ENCODE measurements around the gene PIP5K1A. TPM values are rescaled to one million over a fixed set of nuclear protein-coding genes. Genes with fewer than 3 reads are reported as not detected.
A peak's percentile ranks its signal among the peaks of the same experiment; 100 is the strongest.

PIP5K1A gene
- total RNA-seq, 1 donor from 2014 or later, result 59.7 TPM

- no peaks in the 10 kb centered on the region for H3K36me3 ChIP-seq (ENCODE audit: control insufficient read depth, insufficient read depth, low read length)
- no peaks in the 10 kb centered on the region for H3K27me3 ChIP-seq (ENCODE audit: control insufficient read depth, insufficient read depth, low read length)
- no peak overlapping the region for H3K4me3 ChIP-seq (ENCODE audit: low read depth, low read length)
- TF ChIP-seq CTCF (IDR thresholded peaks at IDR 0.05; ENCODE audit: insufficient read depth, low read length, poor library complexity, severe bottlenecking), result peak; percentile 88
- DNase-seq (ENCODE audit: low read depth), result peak; percentile 54
Observed at GRCh38 chr1:151251656-151252470, 53.5 kb downstream of the PIP5K1A start.

GRCh38 chr1:151254217-151255213 is 56.2 kb downstream of the PIP5K1A start, which contains the start of gene PSMD4:
Gene PSMD4 (plus strand): TSS chr1:151254734. CDS start chr1:151254783, 49 bp downstream.
- Histone ChIP-seq H3K36me3 (ENCODE audit: control insufficient read depth, insufficient read depth, low read length) (no peaks in the 10 kb centered on the region), H3K4me3 (ENCODE audit: low read depth, low read length) (peak within 1 kb of the TSS; percentile 96), H3K27me3 (ENCODE audit: control insufficient read depth, insufficient read depth, low read length) (no peaks in the 10 kb centered on the region)
- TF ChIP-seq CTCF (IDR thresholded peaks at IDR 0.05; ENCODE audit: insufficient read depth, low read length, poor library complexity, severe bottlenecking), result no peak
- peak; percentile 88 for DNase-seq (ENCODE audit: low read depth)

- no peak for TF ChIP-seq CTCF (IDR thresholded peaks at IDR 0.05; ENCODE audit: insufficient read depth, low read length, poor library complexity, severe bottlenecking)
- Histone ChIP-seq H3K36me3 (ENCODE audit: control insufficient read depth, insufficient read depth, low read length) (no peaks in the 10 kb centered on the region), H3K4me3 (ENCODE audit: low read depth, low read length) (peak overlapping the region; percentile 96), H3K27me3 (ENCODE audit: control insufficient read depth, insufficient read depth, low read length) (no peaks in the 10 kb centered on the region)
- DNase-seq (ENCODE audit: low read depth), result no peak
Observed at GRCh38 chr1:151255381-151255780, 57.0 kb downstream of the PIP5K1A start.

- Histone ChIP-seq H3K27me3 (ENCODE audit: control insufficient read depth, insufficient read depth, low read length) (no peaks in the 10 kb centered on the region), H3K4me3 (ENCODE audit: low read depth, low read length) (no peak overlapping the region), H3K36me3 (ENCODE audit: control insufficient read depth, insufficient read depth, low read length) (no peaks in the 10 kb centered on the region)
- DNase-seq (ENCODE audit: low read depth), result no peak
- no peak for TF ChIP-seq CTCF (IDR thresholded peaks at IDR 0.05; ENCODE audit: insufficient read depth, low read length, poor library complexity, severe bottlenecking)
Observed at GRCh38 chr1:151259351-151259750, 61.0 kb downstream of the PIP5K1A start.

GRCh38 chr1:151265446-151266236 is 67.3 kb downstream of the PIP5K1A start:
- Histone ChIP-seq H3K36me3 (ENCODE audit: control insufficient read depth, insufficient read depth, low read length) (no peaks in the 10 kb centered on the region), H3K4me3 (ENCODE audit: low read depth, low read length) (no peak overlapping the region), H3K27me3 (ENCODE audit: control insufficient read depth, insufficient read depth, low read length) (no peaks in the 10 kb centered on the region)
- no peak for TF ChIP-seq CTCF (IDR thresholded peaks at IDR 0.05; ENCODE audit: insufficient read depth, low read length, poor library complexity, severe bottlenecking)
- no peak for DNase-seq (ENCODE audit: low read depth)
